ENCODE data around the gene TMC6.

DNA sequence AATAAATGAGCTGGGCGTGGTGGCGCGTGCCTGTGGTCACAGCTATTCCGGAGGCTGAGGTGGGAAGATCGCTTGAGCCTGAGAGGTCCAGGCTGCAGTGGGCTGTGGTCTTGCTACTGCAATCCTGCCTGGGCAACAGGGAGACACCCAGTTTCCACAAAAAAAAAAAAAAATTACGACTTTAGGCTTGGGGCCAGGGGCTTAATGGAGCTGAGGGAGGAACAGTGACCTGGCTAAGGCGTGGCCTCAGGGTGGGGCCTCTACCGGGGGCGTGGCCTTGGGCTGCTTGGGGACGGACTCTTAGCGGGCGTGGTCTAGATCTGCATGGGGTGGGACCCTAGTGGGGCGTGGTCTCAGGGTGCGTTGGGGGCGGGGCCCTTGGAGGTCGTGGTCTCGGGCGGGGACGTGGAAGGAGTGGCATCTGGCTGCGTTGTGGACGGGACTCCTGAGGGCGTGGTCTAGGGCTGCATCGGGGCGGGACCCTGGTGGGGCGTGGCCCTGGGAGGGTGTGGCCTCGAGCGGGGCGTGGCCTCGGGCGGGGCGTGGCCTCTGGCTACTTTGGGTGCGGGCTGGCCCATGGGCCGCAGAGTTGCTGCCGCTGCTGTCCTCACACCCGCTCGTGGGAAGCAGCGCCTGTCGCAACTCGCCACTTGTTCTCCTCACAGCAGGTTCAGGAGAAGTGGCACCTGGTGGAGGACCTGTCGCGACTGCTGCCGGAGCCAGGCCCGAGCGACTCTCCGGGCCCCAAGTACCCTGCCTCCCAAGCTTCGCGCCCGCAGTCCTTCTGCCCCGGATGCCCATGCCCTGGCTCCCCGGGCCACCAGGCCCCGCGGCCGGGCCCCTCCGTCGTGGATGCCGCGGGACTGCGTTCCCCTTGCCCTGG is 11.9 kb upstream of the TMC6 start:
- TF ChIP-seq, protein P1, sequence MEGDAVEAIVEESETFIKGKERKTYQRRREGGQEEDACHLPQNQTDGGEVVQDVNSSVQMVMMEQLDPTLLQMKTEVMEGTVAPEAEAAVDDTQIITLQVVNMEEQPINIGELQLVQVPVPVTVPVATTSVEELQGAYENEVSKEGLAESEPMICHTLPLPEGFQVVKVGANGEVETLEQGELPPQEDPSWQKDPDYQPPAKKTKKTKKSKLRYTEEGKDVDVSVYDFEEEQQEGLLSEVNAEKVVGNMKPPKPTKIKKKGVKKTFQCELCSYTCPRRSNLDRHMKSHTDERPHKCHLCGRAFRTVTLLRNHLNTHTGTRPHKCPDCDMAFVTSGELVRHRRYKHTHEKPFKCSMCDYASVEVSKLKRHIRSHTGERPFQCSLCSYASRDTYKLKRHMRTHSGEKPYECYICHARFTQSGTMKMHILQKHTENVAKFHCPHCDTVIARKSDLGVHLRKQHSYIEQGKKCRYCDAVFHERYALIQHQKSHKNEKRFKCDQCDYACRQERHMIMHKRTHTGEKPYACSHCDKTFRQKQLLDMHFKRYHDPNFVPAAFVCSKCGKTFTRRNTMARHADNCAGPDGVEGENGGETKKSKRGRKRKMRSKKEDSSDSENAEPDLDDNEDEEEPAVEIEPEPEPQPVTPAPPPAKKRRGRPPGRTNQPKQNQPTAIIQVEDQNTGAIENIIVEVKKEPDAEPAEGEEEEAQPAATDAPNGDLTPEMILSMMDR (conservative IDR thresholded peaks at IDR 0.05; ENCODE audit: low read length): no peak
- no peak for TF ChIP-seq EZH2phosphoT487 (IDR thresholded peaks at IDR 0.05; ENCODE audit: borderline replicate concordance, low read depth, low read length)

All from OCI-LY7 (cell line).